CD4-positive, alpha-beta memory T cell (primary cell): Measurements from ENCODE around the gene SPIN1. TPM values are rescaled to one million over a fixed set of nuclear protein-coding genes. Genes with fewer than 3 reads are reported as not detected.

Experiments used
- CTCF ChIA-PET: fragments of 350-600 bp; sonication (Branson Sonifier 250); formaldehyde crosslinking; loops from one replicate; lab custom pipeline; 2021; ENCODE audit warnings: inconsistent platforms; ENCODE audit not compliant: partially characterized antibody; lab: Charles Lee
- POLR2A ChIA-PET: fragments of 350-600 bp; sonication (Branson Sonifier 250); formaldehyde crosslinking; loops from one replicate; lab custom pipeline; 2021; ENCODE audit not compliant: partially characterized antibody; lab: Charles Lee
- DNase-seq, 5 donors: peaks; one replicate each; pipeline versions ENCODE4 v3.0.0 to v3.0.0-alpha.2; 2020 to 2022; ENCODE audit warnings: mixed read lengths in 1 of 5
- H3K27ac ChIP-seq: one replicate; pipeline ENCODE4 v1.7.0; 2013; ENCODE audit warnings: low read depth, low read length
- H3K27me3 ChIP-seq: 2 replicates; pipeline ENCODE4 v1.7.0; 2013; ENCODE audit warnings: mild to moderate bottlenecking, low read length, moderate library complexity; ENCODE audit not compliant: insufficient read depth
- H3K36me3 ChIP-seq: 2 replicates; pipeline ENCODE4 v1.7.0; 2013; ENCODE audit warnings: mild to moderate bottlenecking, low read length, moderate library complexity; ENCODE audit not compliant: insufficient read depth
- H3K4me1 ChIP-seq: 2 replicates; pipeline ENCODE4 v1.7.0; 2013; ENCODE audit warnings: mild to moderate bottlenecking, low read length, moderate library complexity; ENCODE audit not compliant: insufficient read depth
- H3K4me3 ChIP-seq, 2 donors: one replicate each; pipeline ENCODE4 v1.7.0; 2013; ENCODE audit warnings: low read length in 2 of 2, mild to moderate bottlenecking in 1 of 2
- H3K9me3 ChIP-seq, 2 donors: one replicate each; pipeline ENCODE4 v1.7.0; 2013; ENCODE audit warnings: low read length in 2 of 2, control low read depth in 1 of 2; ENCODE audit not compliant: control insufficient read depth in 1 of 2
- H3K27ac Mint-ChIP-seq, 7 donors: one replicate each; pipeline ENCODE4 v1.8.0; 2020 to 2021; ENCODE audit warnings: mixed read lengths in 7 of 7, mild to moderate bottlenecking in 6 of 7, inconsistent platforms in 3 of 7, moderate library complexity in 3 of 7
- H3K27me3 Mint-ChIP-seq, 2 donors: one replicate each; pipeline ENCODE4 v1.8.0; 2020 to 2021; ENCODE audit warnings: mixed read lengths in 2 of 2
- H3K36me3 Mint-ChIP-seq, 2 donors: one replicate each; pipeline ENCODE4 v1.8.0; 2020 to 2021; ENCODE audit warnings: mixed read lengths in 2 of 2, inconsistent platforms in 1 of 2, mild to moderate bottlenecking in 1 of 2
- H3K4me1 Mint-ChIP-seq, 4 donors: one replicate each; pipeline ENCODE4 v1.8.0; 2020 to 2021; ENCODE audit warnings: mixed read lengths in 4 of 4, mild to moderate bottlenecking in 1 of 4
- H3K4me3 Mint-ChIP-seq, 8 donors: one replicate each; pipeline ENCODE4 v1.8.0; 2020 to 2021; ENCODE audit warnings: mixed read lengths in 8 of 8, mild to moderate bottlenecking in 7 of 8, moderate library complexity in 6 of 8, inconsistent platforms in 3 of 8
- H3K9me3 Mint-ChIP-seq, 8 donors: one replicate each; pipeline ENCODE4 v1.8.0; 2020 to 2021; ENCODE audit warnings: mixed read lengths in 8 of 8, mild to moderate bottlenecking in 5 of 8, inconsistent platforms in 3 of 8, moderate library complexity in 1 of 8
- intact Hi-C: fragments of 100-400 bp; cut with micrococcal nuclease; formaldehyde crosslinking; loops from one replicate; pipeline ENCODE4 v1.15.1; 2023
- polyA plus RNA-seq, 2 donors: library from polyadenylated mRNA; unstranded; fragments of 300-500 nt; fragmentation: Illumina TruSeq; gene quantifications; one replicate each; pipeline ENCODE4 v1.2.3, GENCODE V29; 2021
- total RNA-seq, 2 experiments: library from RNA; stranded (reverse); gene quantifications; one replicate each; pipeline ENCODE4 v1.2.3, GENCODE V29; 2021

SPIN1 gene
- total and polyA plus RNA-seq, 4 experiments from 2014 or later, result 20.3 to 39.0 (median 28.9) TPM

DNA sequence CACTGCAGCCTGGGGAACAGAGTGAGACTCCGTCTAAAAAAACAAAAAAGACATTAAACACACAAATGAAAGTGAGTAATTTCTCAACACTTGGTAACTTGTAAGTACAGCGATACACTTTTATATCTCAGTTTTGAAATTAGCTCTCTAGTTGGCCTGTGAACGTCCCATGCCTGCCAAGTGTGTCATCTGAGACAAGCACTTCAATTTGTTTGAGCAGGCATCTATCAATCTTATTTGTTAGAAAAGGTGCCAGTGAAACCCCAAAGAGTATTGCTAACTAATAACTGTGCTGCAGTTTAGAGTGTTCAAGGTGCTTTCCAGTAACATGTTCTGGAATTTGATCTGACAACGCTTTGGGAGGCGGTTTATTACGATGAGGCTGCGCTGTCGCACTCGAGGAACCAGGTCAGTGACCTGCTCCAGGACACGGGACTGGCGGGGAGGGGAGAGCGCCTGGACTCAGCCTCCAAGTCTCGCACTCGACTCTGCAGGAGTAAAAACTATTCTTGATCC is 1.1 kb upstream of the SPIN1 start:
- Histone ChIP-seq H3K27ac (peak overlapping the region; percentile 65), H3K4me1 (peaks cover 13% of the 10 kb centered on the region), H3K27me3 (no peaks in the 10 kb centered on the region), H3K4me3 (peak overlapping the region in 1 of 2 donors; percentile 77), H3K9me3 (no peaks in the 10 kb centered on the region), H3K36me3 (no peaks in the 10 kb centered on the region)
- ChIA-PET POLR2A (interaction anchor here (0.9 to 1.1 kb wide), 3 partner anchors 64 to 412 kb away, joined by 3 to 4 read pairs (median 3); partner anchors contain the start of gene CDK20), CTCF (interaction anchor here (0.7 kb wide), 1 partner anchor 767 kb away, joined by 3 read pairs; no protein-coding TSS in a partner anchor)
- Mint-ChIP-seq H3K27me3 (no peaks in the 10 kb centered on the region), H3K27ac (peak overlapping the region; percentile 91 to 98 (median 93)), H3K9me3 (peaks cover 0 to 2% (median 0%) of the 10 kb centered on the region in 8 donors), H3K4me1 (peaks cover 9 to 35% (median 16%) of the 10 kb centered on the region in 4 donors), H3K36me3 (peaks cover 0 to 9% of the 10 kb centered on the region in 2 donors), H3K4me3 (peak overlapping the region; percentile 83 to 94 (median 88))
- DNase-seq, result peak in 3 of 5 donors; percentile 7 to 42 (median 9)
- intact Hi-C loops, result loop anchor here (5.0 kb wide), 3 partner anchors 65 to 1440 kb away; partner anchors contain the start of genes CKS2 and GAS1

DNA sequence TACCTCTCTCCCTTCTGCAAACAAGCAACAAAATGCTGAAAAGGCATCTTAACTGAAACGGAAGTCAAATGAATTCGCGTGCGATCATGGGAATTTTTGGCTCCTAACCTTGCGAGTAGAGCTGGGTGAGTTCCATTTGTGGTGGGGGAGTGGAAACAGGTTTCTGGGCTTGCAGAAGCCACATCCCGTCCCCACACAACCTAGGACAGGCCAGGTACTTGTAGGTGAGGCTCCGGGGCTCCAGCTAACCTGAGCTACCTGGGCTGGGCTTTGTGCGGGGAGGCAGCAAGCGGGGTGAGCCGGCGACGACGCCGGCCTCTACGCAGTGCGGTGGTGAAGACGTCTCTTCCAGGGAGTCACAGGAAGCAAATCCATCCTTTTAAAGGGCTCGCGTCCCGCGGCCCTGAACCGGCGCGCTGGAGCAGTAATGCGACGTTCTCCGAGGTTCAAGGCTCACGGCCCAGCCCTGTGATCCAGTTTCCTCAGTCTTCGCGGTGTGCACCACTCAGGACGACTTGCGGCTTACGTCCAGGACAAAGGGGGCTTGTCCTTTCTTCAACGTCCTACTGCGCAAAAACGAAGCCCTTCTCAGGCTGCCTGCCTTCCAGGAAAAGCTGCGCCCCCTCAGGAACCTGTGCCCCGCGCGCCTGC is 567 bp upstream of the SPIN1 start:
- CTCF ChIA-PET, result interaction anchor here (0.7 kb wide), 1 partner anchor 767 kb away, joined by 3 read pairs; no protein-coding TSS in a partner anchor
- H3K4me1 Mint-ChIP-seq, result peaks cover 11 to 41% (median 21%) of the 10 kb centered on the region in 4 donors

DNA sequence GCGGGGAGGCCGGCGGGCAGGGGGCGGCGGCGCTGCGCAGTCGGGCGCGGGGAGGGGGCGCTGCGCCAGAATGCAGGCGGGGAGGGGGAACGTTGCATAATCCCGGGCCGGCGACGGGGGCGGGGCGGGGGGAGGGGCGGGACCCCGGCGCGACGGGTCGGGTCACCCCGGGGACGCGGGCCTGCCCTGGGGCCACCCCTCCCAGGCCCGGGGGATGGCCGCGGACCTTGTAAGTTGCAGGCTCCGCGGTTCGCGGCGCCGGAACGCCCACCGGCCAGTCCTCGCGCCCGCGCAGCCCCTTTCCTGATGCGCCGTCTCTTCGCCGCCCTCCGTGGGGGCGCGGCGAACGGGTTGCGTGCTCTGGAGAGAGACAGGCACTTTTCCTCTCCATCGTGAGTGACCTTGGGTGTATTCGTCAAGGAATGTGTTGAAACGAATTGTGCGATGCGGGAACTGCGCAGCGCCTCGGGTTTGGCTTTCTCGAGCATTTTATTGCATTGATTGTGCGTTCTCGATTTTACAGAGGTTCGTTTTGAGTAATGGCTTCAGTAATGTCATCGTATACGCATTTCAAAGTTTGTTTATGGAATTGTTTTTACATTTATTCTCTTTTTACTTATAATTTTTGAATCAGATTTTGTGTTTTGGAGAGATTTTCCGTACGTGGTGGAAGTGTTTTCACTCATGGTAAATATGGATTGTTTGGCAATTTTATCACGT is 802 bp downstream of the SPIN1 start:
- peaks cover 11 to 46% (median 24%) of the 10 kb centered on the region in 4 donors for H3K4me1 Mint-ChIP-seq
- no peaks in the 10 kb centered on the region for H3K27me3 ChIP-seq
- H3K27me3 Mint-ChIP-seq, result no peaks in the 10 kb centered on the region
- H3K4me1 ChIP-seq, result peaks cover 13% of the 10 kb centered on the region
- H3K36me3 ChIP-seq, result no peaks in the 10 kb centered on the region
- H3K9me3 ChIP-seq, result no peaks in the 10 kb centered on the region
- peak overlapping the region; percentile 1 for H3K27ac ChIP-seq
- ChIA-PET POLR2A (no interaction called here), CTCF (no interaction called here)
- intact Hi-C loops, result loop anchor here (1.0 to 5.0 kb wide), 5 partner anchors 67 to 1442 kb away; partner anchors contain the start of genes CKS2 and GAS1
- peak overlapping the region; percentile 91 to 96 (median 94) for H3K4me3 Mint-ChIP-seq
- peak in 3 of 5 donors; percentile 24 to 38 (median 31) for DNase-seq
- peaks cover 0 to 9% of the 10 kb centered on the region in 2 donors for H3K36me3 Mint-ChIP-seq
- H3K9me3 Mint-ChIP-seq, result peaks cover 0 to 2% (median 0%) of the 10 kb centered on the region in 8 donors
- peak overlapping the region; percentile 94 to 97 (median 95) for H3K27ac Mint-ChIP-seq
- H3K4me3 ChIP-seq, result peak overlapping the region; percentile 48 to 50

More for the DNA sequence above, 567 bp upstream of the SPIN1 start:
- Histone ChIP-seq H3K4me1 (peaks cover 13% of the 10 kb centered on the region), H3K4me3 (peak overlapping the region; percentile 57 to 77), H3K9me3 (no peaks in the 10 kb centered on the region), H3K27ac (peak overlapping the region; percentile 65), H3K36me3 (no peaks in the 10 kb centered on the region), H3K27me3 (no peaks in the 10 kb centered on the region)
- no peaks in the 10 kb centered on the region for H3K27me3 Mint-ChIP-seq
- POLR2A ChIA-PET, result interaction anchor here (0.9 to 1.1 kb wide), 3 partner anchors 64 to 413 kb away, joined by 3 to 4 read pairs (median 3); partner anchors contain the start of gene CDK20
- peaks cover 0 to 2% (median 0%) of the 10 kb centered on the region in 8 donors for H3K9me3 Mint-ChIP-seq
- H3K4me3 Mint-ChIP-seq, result peak overlapping the region; percentile 83 to 94 (median 88)
- peak overlapping the region; percentile 91 to 98 (median 93) for H3K27ac Mint-ChIP-seq
- peaks cover 0 to 9% of the 10 kb centered on the region in 2 donors for H3K36me3 Mint-ChIP-seq
- DNase-seq, result peak in 4 of 5 donors; percentile 54 to 80 (median 61)
- intact Hi-C loops, result loop anchor here (2.0 to 5.0 kb wide), 4 partner anchors 65 to 1440 kb away; partner anchors contain the start of genes CKS2 and GAS1

DNA sequence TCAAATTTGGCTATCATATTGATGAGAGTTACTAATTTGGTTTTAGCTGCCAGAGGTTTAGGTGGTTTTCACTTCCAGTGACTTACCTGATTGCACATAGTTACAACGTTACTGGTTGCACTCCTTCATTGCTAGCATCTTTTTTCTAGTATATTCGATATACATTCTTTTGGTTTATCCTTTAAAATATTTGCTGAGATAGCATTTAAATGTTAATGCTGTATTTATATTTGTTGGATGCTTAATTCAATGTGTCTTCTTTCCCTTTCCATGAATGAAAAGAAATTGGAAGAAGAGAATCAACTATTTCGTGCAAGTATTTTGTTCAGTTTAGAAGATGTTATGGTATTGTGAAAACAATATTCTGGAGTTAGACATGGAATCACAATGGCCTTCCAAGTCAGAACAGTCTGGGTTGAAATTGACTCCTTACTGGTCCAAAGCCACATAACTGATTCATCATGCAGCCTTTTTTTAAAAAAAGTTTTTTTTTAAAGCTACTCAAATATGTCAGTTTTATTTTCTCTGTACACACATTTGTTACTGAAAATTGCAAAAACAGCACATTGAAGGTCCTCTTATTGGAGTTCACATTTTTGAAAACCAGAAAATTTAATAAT is 2.2 kb downstream of the SPIN1 start:
- H3K4me1 Mint-ChIP-seq, result peaks cover 17 to 46% (median 25%) of the 10 kb centered on the region in 4 donors
- intact Hi-C loops, result no loop called here
- POLR2A ChIA-PET, result no interaction called here

DNA sequence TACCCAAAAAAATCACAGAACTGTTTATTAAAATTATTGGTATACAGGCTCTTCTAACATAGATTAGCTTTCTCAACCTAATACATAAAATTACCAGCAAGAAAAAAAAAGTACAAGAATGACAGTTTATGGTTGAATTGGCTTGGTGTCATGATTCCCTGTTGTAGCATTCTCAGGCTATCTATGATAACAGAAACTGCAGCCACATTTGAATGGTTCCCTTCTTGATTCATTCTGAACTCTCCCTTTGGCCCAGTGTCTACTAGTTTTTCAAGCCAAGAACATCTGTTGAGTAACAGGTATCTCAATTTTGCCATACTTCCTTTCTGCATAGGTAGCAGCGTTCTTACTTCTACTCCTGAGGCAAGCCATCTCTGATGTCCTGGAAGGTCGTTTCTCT is 3.0 kb downstream of the SPIN1 start:
- Mint-ChIP-seq H3K27me3 (no peaks in the 10 kb centered on the region), H3K27ac (peak overlapping the region in 1 of 7 donors; percentile 94), H3K36me3 (peaks cover 0 to 9% of the 10 kb centered on the region in 2 donors), H3K9me3 (peaks cover 0 to 2% (median 0%) of the 10 kb centered on the region in 8 donors), H3K4me3 (peak overlapping the region in 1 of 8 donors; percentile 39), H3K4me1 (peaks cover 17 to 46% (median 25%) of the 10 kb centered on the region in 4 donors)
- no peaks in the 10 kb centered on the region for H3K9me3 ChIP-seq
- DNase-seq, result no peak
- CTCF ChIA-PET, result interaction anchor here (1.6 kb wide), 1 partner anchor 111 kb away, joined by 3 read pairs; no protein-coding TSS in a partner anchor
- intact Hi-C loops, result no loop called here
- H3K36me3 ChIP-seq, result no peaks in the 10 kb centered on the region
- H3K27ac ChIP-seq, result no peak overlapping the region
- POLR2A ChIA-PET, result no interaction called here
- H3K4me1 ChIP-seq, result peaks cover 13% of the 10 kb centered on the region
- H3K27me3 ChIP-seq, result no peaks in the 10 kb centered on the region
- no peak overlapping the region for H3K4me3 ChIP-seq

More for the DNA sequence above, 2.2 kb downstream of the SPIN1 start:
- Histone ChIP-seq H3K9me3 (no peaks in the 10 kb centered on the region), H3K36me3 (no peaks in the 10 kb centered on the region), H3K27me3 (no peaks in the 10 kb centered on the region), H3K4me1 (peaks cover 13% of the 10 kb centered on the region), H3K27ac (no peak overlapping the region), H3K4me3 (no peak overlapping the region)
- Mint-ChIP-seq H3K4me3 (peak overlapping the region in 4 of 8 donors; percentile 3 to 96 (median 66)), H3K9me3 (peaks cover 0 to 2% (median 0%) of the 10 kb centered on the region in 8 donors), H3K36me3 (peaks cover 0 to 9% of the 10 kb centered on the region in 2 donors), H3K27me3 (no peaks in the 10 kb centered on the region), H3K27ac (peak overlapping the region in 1 of 7 donors; percentile 94)
- CTCF ChIA-PET, result interaction anchor here (1.6 kb wide), 1 partner anchor 110 kb away, joined by 3 read pairs; no protein-coding TSS in a partner anchor
- no peak for DNase-seq

DNA sequence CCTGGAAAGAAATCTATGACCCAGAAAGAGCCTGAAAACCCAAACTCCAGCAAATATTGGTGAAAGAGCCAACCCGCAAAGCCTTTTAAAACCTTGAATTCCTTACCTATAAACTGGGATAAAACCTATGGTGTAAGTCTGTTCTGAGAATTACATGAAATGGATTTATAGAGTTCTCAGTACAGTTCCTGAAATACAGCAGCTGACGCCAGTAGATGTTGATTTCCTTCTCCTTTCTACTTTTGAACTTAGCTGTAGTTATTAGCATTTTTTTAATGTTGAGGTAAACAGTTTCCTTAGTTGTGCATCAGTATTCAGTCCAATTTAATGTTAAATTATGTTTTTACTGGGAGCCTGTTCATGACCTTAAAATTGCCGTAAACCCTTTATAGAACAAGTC is 3.7 kb downstream of the SPIN1 start:
- H3K4me3 Mint-ChIP-seq, result peak overlapping the region in 1 of 8 donors; percentile 27
- CTCF ChIA-PET, result no interaction called here

More for the DNA sequence above, 3.7 kb downstream of the SPIN1 start:
- Mint-ChIP-seq H3K27ac (peak overlapping the region in 1 of 7 donors; percentile 94), H3K36me3 (peaks cover 0 to 9% of the 10 kb centered on the region in 2 donors), H3K27me3 (no peaks in the 10 kb centered on the region), H3K4me1 (peaks cover 19 to 45% (median 25%) of the 10 kb centered on the region in 4 donors), H3K9me3 (peaks cover 0 to 2% (median 0%) of the 10 kb centered on the region in 8 donors)
- H3K9me3 ChIP-seq, result no peaks in the 10 kb centered on the region
- H3K27me3 ChIP-seq, result no peaks in the 10 kb centered on the region
- intact Hi-C loops, result no loop called here
- POLR2A ChIA-PET, result no interaction called here
- H3K36me3 ChIP-seq, result no peaks in the 10 kb centered on the region
- no peak for DNase-seq
- H3K4me3 ChIP-seq, result no peak overlapping the region
- no peak overlapping the region for H3K27ac ChIP-seq
- peaks cover 13% of the 10 kb centered on the region for H3K4me1 ChIP-seq
